ENCODE results near the gene WNT9B. TPM values are rescaled to one million over a fixed set of nuclear protein-coding genes. Genes with fewer than 3 reads are reported as not detected.

The WNT9B gene
- total RNA-seq, 1 experiment from 2014 or later, result not detected

DNA sequence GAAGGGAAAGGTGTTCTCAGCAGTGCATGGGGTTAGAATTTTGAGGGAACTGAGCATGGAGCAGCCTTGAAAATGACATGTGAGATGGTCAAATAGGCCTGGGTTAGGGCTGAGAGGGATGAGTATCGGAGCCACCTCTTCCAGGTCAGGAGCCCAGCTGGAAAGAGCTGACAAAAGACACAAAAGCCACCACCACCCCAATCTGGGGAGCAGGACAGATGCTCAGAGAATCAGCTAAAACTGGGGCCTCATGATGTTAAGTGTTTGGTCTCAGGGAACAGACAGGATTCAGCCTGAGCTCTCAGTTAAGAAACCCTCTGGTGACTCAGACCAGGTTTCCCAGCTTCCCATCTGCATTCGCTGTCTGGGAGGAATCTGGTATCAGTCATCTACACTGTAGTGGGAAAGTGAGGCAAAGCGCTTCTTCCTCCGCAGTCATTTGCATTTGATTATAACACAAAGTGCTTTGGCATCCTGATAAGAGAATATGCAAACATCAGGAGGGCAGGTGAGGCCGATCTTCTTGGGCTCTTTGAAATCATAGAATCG is 2.6 kb downstream of the WNT9B start:
- H3K27me3 ChIP-seq (replicated peaks), result peaks cover 79% of the 10 kb centered on the region

DNA sequence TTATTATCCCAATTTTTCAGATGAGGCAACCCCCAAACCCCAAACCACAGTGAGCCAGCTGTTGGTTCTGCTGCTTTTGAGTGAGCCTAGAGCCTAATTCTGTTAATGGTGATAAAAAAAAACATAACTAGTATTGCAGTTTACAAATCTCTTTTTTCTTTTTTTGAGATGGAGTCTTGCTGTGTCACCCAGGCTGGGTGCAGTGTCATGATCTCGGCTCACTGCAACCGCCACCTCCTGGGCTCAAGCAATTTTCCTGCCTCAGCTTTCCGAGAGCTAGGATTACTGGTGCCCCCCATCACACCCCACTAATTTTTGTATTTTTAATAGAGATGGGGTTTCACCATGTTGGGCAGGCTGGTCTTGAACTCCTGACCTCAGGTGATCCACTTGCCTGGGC is 3.1 kb downstream of the WNT9B start:
- H3K27me3 ChIP-seq (replicated peaks), result peaks cover 78% of the 10 kb centered on the region
- no peak for DNase-seq (ENCODE audit: low read depth in 1 of 2, low spot score in 2 of 2)
- no peak overlapping the region for H3K27ac ChIP-seq
- peaks cover 9% of the 10 kb centered on the region for H3K4me1 ChIP-seq (replicated peaks)
- no peaks in the 10 kb centered on the region for H3K9me3 ChIP-seq (replicated peaks)
- no peaks in the 10 kb centered on the region; the same call in 1 of the 2 replicates for H3K36me3 ChIP-seq
- H3K4me3 ChIP-seq, result no peak overlapping the region

More for the DNA sequence above, 2.6 kb downstream of the WNT9B start:
- no peak overlapping the region for H3K27ac ChIP-seq
- no peak overlapping the region for H3K4me3 ChIP-seq
- no peaks in the 10 kb centered on the region; the same call in 1 of the 2 replicates for H3K36me3 ChIP-seq
- no peak for DNase-seq (ENCODE audit: low read depth in 1 of 2, low spot score in 2 of 2)
- H3K4me1 ChIP-seq (replicated peaks), result peaks cover 9% of the 10 kb centered on the region
- H3K9me3 ChIP-seq (replicated peaks), result no peaks in the 10 kb centered on the region

- no peaks in the 10 kb centered on the region for H3K9me3 ChIP-seq (replicated peaks)
- no peak overlapping the region for H3K27ac ChIP-seq
- H3K36me3 ChIP-seq, result no peaks in the 10 kb centered on the region; the same call in 1 of the 2 replicates
- no peak for DNase-seq (ENCODE audit: low read depth in 1 of 2, low spot score in 2 of 2)
- peaks cover 9% of the 10 kb centered on the region for H3K4me1 ChIP-seq (replicated peaks)
- no peak overlapping the region for H3K4me3 ChIP-seq
- peaks cover 74% of the 10 kb centered on the region for H3K27me3 ChIP-seq (replicated peaks)
Observed at GRCh38 chr17:46854948-46855347, 3.6 kb downstream of the WNT9B start.

DNA sequence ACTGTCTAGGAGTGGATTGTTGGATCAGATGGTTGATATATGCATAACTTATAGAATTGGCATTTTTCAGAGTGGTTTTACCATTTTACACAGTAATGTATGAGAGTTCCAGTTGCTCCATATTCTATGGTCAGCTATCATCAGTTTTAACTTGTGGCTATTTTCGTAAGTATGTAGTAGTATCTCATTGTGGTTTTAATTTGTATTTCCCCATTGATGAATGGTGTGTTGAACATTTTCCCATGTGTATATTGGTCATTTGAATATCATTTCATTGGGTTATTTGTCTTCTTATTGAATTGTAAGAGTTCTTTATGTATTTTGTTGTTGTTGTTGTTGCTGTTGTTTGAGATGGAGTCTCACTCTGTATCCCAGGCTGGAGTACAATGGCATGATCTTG is 6.2 kb downstream of the WNT9B start:
- no peaks in the 10 kb centered on the region for H3K36me3 ChIP-seq
- H3K4me1 ChIP-seq (replicated peaks), result no peaks in the 10 kb centered on the region
- H3K9me3 ChIP-seq (replicated peaks), result no peaks in the 10 kb centered on the region
- H3K4me3 ChIP-seq, result no peak overlapping the region
- no peak overlapping the region for H3K27ac ChIP-seq
- DNase-seq (ENCODE audit: low read depth in 1 of 2, low spot score in 2 of 2), result no peak
- H3K27me3 ChIP-seq (replicated peaks), result peaks cover 60% of the 10 kb centered on the region

DNA sequence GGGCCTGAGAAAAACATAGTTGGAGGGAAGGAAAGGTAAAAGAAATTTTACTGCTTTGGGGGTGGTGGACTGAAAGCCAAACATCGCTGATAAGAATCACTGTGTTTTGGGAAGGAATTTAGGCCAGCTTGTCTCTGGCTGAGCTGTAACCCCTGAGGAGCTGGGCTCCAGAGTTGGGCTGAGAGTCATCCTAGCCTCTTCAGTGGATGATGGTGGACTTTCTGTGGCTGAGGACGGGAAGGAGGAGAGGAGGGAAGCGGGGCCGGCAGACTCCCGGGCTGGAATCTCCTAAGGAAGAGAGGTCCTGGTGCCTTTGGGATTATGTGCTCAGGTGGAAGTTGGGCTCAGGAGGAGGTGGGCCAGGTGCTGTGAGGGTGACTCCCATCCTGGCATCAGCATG is 8.6 kb downstream of the WNT9B start:
- no peak for DNase-seq (ENCODE audit: low read depth in 1 of 2, low spot score in 2 of 2)
- Histone ChIP-seq H3K9me3 (replicated peaks) (no peaks in the 10 kb centered on the region), H3K36me3 (no peaks in the 10 kb centered on the region), H3K4me1 (replicated peaks) (no peaks in the 10 kb centered on the region), H3K27ac (no peak overlapping the region), H3K27me3 (replicated peaks) (peaks cover 50% of the 10 kb centered on the region), H3K4me3 (no peak overlapping the region)

DNA sequence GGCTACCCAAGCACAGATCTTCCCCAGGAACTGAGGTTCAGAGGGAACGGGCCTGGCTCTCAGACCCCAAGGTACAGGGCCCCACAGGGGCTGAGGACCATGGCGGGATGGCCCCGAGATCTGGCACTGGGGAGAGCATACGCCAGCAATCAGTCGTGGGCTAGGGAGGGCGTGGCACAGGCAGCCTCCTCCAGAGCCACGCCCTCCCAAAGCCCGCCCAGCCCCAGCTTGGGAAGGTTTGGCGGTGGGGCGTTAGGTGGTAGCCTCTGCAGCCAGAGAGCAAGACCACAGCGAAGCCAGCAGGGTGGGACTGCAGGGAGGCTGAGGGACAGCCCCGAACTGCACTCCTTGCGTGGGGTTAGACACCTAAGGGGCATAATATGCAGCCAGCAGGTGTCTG is 11.6 kb downstream of the WNT9B start:
- no peak overlapping the region for H3K27ac ChIP-seq
- no peaks in the 10 kb centered on the region for H3K36me3 ChIP-seq
- H3K4me1 ChIP-seq (replicated peaks), result no peaks in the 10 kb centered on the region
- peaks cover 31% of the 10 kb centered on the region for H3K27me3 ChIP-seq (replicated peaks)
- no peak overlapping the region for H3K4me3 ChIP-seq
- H3K9me3 ChIP-seq (replicated peaks), result no peaks in the 10 kb centered on the region
- DNase-seq (ENCODE audit: low read depth in 1 of 2, low spot score in 2 of 2), result no peak

- Histone ChIP-seq H3K9me3 (replicated peaks) (no peaks in the 10 kb centered on the region), H3K27me3 (replicated peaks) (peaks cover 26% of the 10 kb centered on the region), H3K4me3 (no peak overlapping the region), H3K27ac (no peak overlapping the region), H3K4me1 (replicated peaks) (no peaks in the 10 kb centered on the region), H3K36me3 (no peaks in the 10 kb centered on the region)
- DNase-seq (ENCODE audit: low read depth in 1 of 2, low spot score in 2 of 2), result no peak
Observed at GRCh38 chr17:46863383-46864121, 12.2 kb downstream of the WNT9B start.

DNA sequence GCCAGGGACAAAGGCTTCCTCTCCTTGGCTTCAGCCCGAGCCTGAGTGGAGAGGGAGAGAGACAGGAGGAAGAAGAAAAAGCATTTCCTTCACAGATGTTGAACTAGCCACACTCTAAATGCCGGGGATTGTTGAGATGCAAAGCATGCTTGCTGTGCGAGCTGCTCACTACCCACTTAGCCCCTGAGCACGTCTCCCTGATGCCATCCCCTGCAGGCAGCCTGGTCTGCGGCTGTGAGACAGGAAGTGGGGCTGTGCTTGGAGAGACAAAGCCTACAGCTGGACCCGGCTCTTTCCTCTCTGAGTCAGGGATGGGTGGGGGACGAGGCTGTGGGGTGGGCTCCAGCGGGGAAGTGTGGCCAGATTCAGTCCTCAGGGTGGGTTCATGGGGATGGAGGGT is 13.7 kb downstream of the WNT9B start:
- H3K4me3 ChIP-seq, result no peak overlapping the region
- H3K27ac ChIP-seq, result no peak overlapping the region
- no peaks in the 10 kb centered on the region for H3K36me3 ChIP-seq
- no peak for DNase-seq (ENCODE audit: low read depth in 1 of 2, low spot score in 2 of 2)
- no peaks in the 10 kb centered on the region for H3K9me3 ChIP-seq (replicated peaks)
- H3K27me3 ChIP-seq (replicated peaks), result peaks cover 24% of the 10 kb centered on the region
- no peaks in the 10 kb centered on the region for H3K4me1 ChIP-seq (replicated peaks)

DNA sequence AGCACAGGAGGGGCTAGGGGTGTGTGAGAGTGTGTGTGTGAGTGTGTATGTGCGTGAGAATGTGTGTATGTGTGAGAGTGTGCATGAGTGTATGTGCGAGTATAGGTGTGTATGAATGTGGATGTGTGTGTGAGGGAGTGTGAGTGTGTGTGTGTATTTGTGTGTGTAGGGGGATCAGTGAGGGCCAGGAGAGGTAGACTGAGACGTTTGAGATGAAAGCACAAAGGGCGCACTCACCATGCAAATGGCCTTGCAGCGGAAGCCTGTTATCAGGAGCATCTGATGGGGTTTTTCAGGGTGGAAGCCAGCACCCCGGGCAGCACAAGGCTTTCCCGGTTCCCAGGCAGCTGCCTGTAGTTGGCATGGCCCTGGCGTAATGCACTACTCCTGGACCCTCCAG is 14.9 kb downstream of the WNT9B start:
- Histone ChIP-seq H3K27ac (no peak overlapping the region), H3K9me3 (replicated peaks) (no peaks in the 10 kb centered on the region), H3K4me3 (no peak overlapping the region), H3K27me3 (replicated peaks) (peaks cover 17% of the 10 kb centered on the region), H3K36me3 (no peaks in the 10 kb centered on the region), H3K4me1 (replicated peaks) (no peaks in the 10 kb centered on the region)
- no peak for DNase-seq (ENCODE audit: low read depth in 1 of 2, low spot score in 2 of 2)

- Histone ChIP-seq H3K27ac (no peak overlapping the region), H3K9me3 (replicated peaks) (no peaks in the 10 kb centered on the region), H3K27me3 (replicated peaks) (peaks cover 17% of the 10 kb centered on the region), H3K4me3 (no peak overlapping the region), H3K36me3 (no peaks in the 10 kb centered on the region), H3K4me1 (replicated peaks) (no peaks in the 10 kb centered on the region)
- DNase-seq (ENCODE audit: low read depth in 1 of 2, low spot score in 2 of 2), result no peak
Observed at GRCh38 chr17:46866747-46867146, 15.4 kb downstream of the WNT9B start.

DNA sequence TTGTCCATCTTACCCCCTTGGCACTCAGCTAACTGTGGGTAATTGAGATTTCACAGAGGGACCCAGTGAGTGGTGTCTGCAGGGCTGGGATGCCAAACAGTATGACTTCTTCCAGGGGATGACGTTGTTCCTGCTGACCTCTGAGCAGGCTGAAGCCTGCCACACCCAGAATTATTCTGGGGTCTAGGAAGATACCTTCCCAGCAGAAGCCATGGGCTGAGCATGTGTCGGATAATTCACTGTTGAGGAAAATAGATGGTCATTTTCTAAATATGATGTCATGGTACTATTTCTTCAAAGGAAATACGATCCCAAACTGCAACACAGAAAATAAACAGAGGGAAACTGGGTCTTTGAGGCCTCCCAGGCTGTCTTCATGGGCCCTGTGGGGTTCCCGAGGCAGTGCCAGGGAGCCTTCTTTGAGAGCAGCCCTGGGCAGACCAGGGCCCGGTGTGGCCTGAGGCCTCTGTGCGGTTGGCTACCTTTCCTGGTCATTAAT is 17.4 kb downstream of the WNT9B start:
- H3K27ac ChIP-seq, result no peak overlapping the region
- H3K36me3 ChIP-seq, result no peaks in the 10 kb centered on the region
- DNase-seq (ENCODE audit: low read depth in 1 of 2, low spot score in 2 of 2), result no peak
- no peaks in the 10 kb centered on the region for H3K4me1 ChIP-seq (replicated peaks)
- no peak overlapping the region for H3K4me3 ChIP-seq
- H3K9me3 ChIP-seq (replicated peaks), result no peaks in the 10 kb centered on the region
- H3K27me3 ChIP-seq (replicated peaks), result peaks cover 10% of the 10 kb centered on the region; the same call in 1 of the 2 replicates

GRCh38 chr17:46869296-46869695 is 17.9 kb downstream of the WNT9B start:
- Histone ChIP-seq H3K27me3 (replicated peaks) (peaks cover 9% of the 10 kb centered on the region; the same call in 1 of the 2 replicates), H3K27ac (no peak overlapping the region), H3K4me1 (replicated peaks) (no peaks in the 10 kb centered on the region), H3K4me3 (no peak overlapping the region), H3K9me3 (replicated peaks) (no peaks in the 10 kb centered on the region), H3K36me3 (no peaks in the 10 kb centered on the region)
- no peak for DNase-seq (ENCODE audit: low read depth in 1 of 2, low spot score in 2 of 2)

GRCh38 chr17:46869975-46870803 is 18.8 kb downstream of the WNT9B start:
- Histone ChIP-seq H3K4me3 (no peak overlapping the region), H3K9me3 (replicated peaks) (no peaks in the 10 kb centered on the region), H3K27me3 (replicated peaks) (peaks cover 5% of the 10 kb centered on the region; the same call in 1 of the 2 replicates), H3K4me1 (replicated peaks) (no peaks in the 10 kb centered on the region), H3K36me3 (no peaks in the 10 kb centered on the region), H3K27ac (no peak overlapping the region)
- no peak for DNase-seq (ENCODE audit: low read depth in 1 of 2, low spot score in 2 of 2)

GRCh38 chr17:46872421-46872820 is 21.0 kb downstream of the WNT9B start:
- no peaks in the 10 kb centered on the region for H3K36me3 ChIP-seq
- H3K9me3 ChIP-seq (replicated peaks), result no peaks in the 10 kb centered on the region
- H3K27ac ChIP-seq, result no peak overlapping the region
- no peak overlapping the region for H3K4me3 ChIP-seq
- no peaks in the 10 kb centered on the region for H3K4me1 ChIP-seq (replicated peaks)
- H3K27me3 ChIP-seq (replicated peaks), result peaks cover 17% of the 10 kb centered on the region; the same call in 1 of the 2 replicates
- DNase-seq (ENCODE audit: low read depth in 1 of 2, low spot score in 2 of 2), result no peak

Measured in SJSA1 (cell line).